ENCODE measurements around the gene SPATA46.
A peak's percentile ranks its signal among the peaks of the same experiment; 100 is the strongest.

SPATA46 gene, protein sequence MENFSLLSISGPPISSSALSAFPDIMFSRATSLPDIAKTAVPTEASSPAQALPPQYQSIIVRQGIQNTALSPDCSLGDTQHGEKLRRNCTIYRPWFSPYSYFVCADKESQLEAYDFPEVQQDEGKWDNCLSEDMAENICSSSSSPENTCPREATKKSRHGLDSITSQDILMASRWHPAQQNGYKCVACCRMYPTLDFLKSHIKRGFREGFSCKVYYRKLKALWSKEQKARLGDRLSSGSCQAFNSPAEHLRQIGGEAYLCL

DNA sequence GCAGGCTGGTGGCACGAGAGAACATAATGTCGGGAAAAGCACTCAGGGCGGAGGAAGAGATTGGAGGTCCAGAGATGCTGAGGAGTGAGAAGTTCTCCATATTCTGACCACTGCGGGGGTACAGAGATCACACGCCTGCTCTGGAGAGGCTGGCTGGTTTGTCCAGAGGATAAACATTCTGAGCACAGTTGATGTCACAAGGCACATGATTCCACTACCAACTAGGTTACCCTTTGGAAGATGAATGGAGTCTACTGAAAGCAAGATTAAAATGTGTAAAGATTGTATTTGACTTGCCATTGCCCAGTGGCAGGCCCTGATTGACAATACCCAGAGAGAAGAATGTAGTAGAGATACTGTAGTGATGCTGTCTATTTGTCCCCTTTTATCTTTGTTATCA lies at the start of gene SPATA46:
TSS of gene SPATA46 (minus strand) at position 164 of the 400 bp plus-strand sequence. CDS start at position 100, 64 bp downstream.
- no peak for DNase-seq (ENCODE audit: low read depth)

DNA sequence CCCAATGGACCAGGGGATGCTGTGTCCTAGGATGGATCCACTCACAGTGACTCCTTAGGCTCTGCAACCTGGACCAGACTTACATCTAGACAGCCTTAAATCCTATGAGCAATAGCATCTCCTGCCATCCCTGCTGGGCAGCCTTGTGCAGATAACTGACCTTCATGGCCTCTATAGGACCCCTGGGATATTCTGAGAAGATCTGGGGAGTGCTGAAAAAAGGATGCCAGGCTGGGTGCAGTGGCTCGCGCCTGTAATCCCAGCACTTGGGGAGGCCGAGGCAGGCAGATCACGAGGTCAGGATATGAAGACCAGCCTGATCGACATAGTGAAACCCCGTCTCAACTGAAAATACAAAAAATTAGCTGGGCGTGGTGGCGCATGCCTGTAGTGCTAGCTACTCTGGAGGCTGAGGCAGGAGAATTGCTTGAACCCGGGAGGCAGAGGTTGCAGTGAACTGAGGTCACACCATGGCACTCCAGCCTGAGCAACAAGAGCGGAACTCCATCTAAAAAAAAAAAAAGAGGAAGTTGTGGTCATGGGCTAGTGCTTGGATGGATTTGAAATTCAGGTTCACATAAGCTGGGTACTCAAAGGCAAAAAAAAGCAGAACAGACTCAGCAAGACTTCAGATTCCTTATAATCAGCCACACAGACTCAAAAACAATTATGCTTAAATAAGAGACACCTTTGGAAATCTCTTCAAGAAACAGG lies 46.2 kb upstream of the SPATA46 start:
- no peak for DNase-seq (ENCODE audit: low read depth)

DNA sequence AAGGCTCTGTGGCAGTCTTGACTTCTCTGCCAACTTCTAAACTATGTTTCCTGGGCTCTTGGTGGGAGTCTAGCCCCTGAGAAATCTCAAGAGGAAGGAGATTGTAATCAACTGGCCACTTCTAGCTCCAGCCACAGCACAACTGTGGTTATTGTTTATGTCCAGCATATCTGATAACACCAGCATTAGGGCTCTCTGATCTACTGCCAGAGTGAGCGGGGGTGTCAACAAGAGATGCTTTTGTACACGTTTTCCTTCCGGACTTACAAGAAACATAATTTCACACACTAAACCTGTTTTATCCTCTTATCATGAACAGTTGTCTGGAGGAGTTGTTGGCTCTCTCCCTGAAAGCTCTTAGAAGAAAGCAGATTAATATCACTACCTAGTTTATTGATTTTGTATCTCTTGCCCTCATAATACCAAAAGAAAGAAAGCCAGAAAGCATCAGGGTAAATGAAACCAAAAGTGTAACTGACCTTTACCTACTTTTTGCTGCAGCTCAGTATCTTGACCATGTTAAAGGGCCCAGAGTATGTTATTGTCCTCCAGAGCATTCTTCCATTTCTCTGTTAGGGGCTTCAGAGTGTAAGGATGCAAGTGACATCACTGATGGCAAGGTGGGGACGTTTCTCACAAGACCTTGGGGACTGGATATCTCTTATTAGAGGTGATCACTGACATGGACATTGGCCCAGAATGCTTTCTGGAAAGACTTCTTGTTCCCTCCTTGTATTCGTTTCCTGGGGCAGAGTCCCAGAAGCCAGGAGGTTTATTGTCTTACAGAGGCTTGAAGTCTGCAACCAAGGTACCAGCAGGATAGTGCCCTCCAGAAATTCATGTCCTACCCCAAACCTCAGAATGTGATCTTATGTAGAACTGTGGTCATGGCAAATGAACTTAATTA lies 44.9 kb upstream of the SPATA46 start:
- no peak for DNase-seq (ENCODE audit: low read depth)

GRCh38 chr1:162420120-162420519 lies 43.5 kb upstream of the SPATA46 start:
- DNase-seq (ENCODE audit: low read depth): no peak

DNA sequence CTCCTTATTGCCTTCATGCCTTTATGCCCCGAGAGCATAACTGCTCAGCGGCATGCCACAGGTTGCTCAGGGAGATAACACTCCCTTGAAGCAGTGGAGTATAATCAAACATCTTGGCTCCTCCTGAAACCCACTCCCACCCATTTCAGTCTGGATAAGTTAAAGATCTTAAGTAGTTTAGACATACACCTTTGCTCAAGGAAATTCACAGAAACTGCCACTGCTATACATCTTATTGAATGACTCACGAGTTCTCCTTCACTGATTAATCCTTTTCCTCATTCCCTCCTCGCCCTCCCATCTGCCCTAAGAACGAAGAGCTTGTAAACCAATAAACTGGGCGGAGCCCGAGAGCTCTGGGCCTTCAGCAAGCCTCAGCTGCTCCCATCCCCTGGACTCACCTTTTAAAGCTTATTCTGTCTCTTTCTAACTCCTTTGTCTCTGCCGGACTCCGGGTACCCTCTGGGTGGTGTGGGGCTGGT lies 42.8 kb upstream of the SPATA46 start:
- DNase-seq (ENCODE audit: low read depth): peak; percentile 67

DNA sequence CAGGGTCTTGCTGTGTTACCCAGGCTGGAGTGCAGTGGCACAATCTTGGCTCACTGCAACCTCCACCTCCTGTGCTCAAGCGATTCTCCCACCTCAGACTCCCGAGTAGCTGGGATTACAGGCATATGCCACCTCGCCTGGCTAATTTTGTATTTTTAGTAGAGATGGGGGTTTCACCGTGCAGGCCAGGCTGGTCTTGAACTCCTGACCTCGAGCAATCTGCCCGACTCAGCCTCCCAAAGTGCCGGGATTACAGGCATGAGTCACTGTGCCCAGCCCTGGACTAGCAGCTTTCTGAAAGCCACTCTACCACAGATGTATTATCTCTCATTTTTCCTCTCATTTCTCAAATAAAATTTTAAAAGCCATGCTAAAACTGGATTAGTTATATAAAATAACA lies 41.9 kb upstream of the SPATA46 start:
- DNase-seq (ENCODE audit: low read depth): peak; percentile 33

- no peak for DNase-seq (ENCODE audit: low read depth)
Observed at GRCh38 chr1:162417650-162418049, 41.0 kb upstream of the SPATA46 start.

DNA sequence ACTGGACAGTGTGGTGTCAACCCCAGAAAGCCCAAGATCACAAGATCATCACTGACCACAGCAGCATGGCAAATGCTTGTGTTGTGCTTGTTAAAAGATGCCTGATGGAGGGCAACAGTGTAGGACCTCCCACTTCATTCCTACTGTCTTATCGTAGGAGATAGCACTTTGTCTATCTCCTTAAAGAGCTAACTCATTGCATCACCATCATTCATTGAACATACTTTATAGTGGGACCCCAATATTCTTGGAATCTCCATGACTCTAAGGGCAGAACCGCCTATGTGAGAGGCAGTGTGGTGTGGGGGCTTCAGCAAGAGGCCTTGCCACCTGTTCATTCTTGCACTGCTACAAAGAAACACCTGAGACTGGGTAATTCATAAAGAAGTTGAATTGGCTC lies 40.3 kb upstream of the SPATA46 start:
- DNase-seq (ENCODE audit: low read depth): no peak

- DNase-seq (ENCODE audit: low read depth): no peak
Observed at GRCh38 chr1:162416215-162416614, 39.6 kb upstream of the SPATA46 start.

DNA sequence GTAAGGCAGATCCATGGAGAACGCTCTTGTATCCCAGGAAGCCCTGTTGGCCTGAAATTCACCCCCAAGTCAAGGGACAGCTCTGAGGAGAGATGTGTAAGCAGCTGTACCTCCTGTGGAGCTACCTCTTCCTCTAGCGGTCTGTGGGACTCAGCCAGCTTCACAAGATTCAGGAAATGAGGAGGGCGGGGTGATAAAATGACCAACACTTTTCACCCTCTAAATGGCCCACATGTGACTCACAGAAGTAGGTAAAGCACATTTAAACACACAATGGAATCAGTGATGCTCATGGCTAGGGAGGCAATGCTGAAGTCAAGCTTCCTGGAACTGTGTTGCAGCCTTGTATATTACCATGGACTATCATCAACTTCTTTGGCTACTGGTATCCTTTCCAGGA lies 35.3 kb upstream of the SPATA46 start, which contains the start of gene SH2D1B:
TSS of gene SH2D1B (minus strand) at position 135 of the 400 bp plus-strand sequence. CDS start at position 15, 120 bp downstream.
- peak; percentile 63 for DNase-seq (ENCODE audit: low read depth)

DNA sequence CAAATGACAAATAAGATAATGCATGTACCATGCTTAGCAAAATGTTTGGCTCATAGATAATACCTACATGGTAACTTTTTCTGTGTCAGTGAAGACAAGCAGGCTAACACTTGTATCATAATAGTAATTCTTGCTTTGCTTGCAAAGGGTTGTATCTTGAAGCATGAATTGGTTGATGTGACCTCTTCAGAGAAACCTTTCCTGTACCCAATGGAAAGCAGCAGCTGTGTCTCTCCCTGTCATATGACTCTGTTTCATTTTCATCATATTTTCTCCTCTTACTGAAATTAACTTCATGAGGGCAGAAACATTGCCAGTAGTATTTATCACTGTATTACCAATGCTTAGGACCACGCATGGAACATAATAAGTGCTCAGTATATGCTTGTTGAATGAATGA lies 30.9 kb upstream of the SPATA46 start:
- DNase-seq (ENCODE audit: low read depth): no peak

DNA sequence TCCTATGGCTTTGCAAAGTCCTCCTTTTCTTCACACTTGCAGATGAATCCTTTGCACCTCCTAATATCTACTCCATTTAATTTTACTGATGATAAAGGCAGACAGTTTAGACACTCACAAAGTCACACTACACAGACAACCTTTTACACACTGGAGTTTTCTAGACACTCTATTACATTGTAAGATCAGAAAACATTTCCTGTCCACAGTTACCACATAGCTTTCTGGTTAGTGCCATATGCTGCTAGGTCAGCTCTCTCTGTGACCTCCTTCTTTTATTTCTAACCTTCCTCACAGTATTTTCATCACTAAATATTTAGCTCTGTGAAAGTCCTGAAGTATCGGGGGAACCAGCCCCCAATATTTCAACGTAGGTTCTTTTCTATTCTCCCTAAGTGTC lies 30.2 kb upstream of the SPATA46 start:
- peak; percentile 17 for DNase-seq (ENCODE audit: low read depth)

GRCh38 chr1:162405800-162406199 lies 29.1 kb upstream of the SPATA46 start:
- DNase-seq (ENCODE audit: low read depth): peak; percentile 40

GRCh38 chr1:162404550-162405160 lies 28.0 kb upstream of the SPATA46 start:
- peak; percentile 86 for DNase-seq (ENCODE audit: low read depth)

- DNase-seq (ENCODE audit: low read depth): no peak
Observed at GRCh38 chr1:162400790-162401355, 24.2 kb upstream of the SPATA46 start.

- DNase-seq (ENCODE audit: low read depth): no peak
Observed at GRCh38 chr1:162398999-162399580, 22.4 kb upstream of the SPATA46 start.

- no peak for DNase-seq (ENCODE audit: low read depth)
Observed at GRCh38 chr1:162397943-162398560, 21.4 kb upstream of the SPATA46 start.

GRCh38 chr1:162397039-162397448 lies 20.4 kb upstream of the SPATA46 start:
- DNase-seq (ENCODE audit: low read depth): peak; percentile 41

DNA sequence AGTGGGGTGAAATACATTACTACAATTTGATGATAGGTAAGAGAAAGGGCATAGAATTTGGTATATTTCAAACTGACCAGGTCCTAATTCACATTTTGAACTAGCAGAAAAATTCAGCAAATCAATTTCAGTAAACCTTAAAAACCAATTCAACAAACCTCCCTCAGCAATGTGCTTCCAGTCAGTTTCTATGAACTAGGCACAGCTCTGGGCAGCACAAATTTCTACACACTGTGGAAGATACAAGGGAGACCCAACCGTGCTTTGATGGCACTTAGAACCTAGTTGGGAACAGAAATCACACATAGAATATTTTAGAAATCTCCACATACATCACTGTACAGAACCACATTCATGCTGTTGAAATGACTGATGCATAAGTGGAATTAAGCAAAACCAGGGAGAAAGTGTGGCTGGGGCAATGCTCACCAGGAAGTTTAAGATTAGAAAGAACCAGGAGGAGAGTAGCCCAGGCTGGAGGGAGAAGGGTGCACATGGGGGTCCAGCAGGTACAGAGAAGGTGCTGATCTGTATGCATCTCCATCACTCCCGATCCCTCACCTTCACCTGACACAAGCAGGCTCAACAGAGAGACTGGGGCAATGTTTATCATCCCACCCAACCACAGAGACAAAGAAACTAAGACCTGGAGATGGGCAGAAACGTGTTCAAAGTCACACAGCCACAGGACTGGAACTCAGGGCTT lies 19.7 kb upstream of the SPATA46 start:
- no peak for DNase-seq (ENCODE audit: low read depth)

Data from ELR (cell line).